Measurements from ENCODE around the gene UTP11.

The UTP11 gene

DNA sequence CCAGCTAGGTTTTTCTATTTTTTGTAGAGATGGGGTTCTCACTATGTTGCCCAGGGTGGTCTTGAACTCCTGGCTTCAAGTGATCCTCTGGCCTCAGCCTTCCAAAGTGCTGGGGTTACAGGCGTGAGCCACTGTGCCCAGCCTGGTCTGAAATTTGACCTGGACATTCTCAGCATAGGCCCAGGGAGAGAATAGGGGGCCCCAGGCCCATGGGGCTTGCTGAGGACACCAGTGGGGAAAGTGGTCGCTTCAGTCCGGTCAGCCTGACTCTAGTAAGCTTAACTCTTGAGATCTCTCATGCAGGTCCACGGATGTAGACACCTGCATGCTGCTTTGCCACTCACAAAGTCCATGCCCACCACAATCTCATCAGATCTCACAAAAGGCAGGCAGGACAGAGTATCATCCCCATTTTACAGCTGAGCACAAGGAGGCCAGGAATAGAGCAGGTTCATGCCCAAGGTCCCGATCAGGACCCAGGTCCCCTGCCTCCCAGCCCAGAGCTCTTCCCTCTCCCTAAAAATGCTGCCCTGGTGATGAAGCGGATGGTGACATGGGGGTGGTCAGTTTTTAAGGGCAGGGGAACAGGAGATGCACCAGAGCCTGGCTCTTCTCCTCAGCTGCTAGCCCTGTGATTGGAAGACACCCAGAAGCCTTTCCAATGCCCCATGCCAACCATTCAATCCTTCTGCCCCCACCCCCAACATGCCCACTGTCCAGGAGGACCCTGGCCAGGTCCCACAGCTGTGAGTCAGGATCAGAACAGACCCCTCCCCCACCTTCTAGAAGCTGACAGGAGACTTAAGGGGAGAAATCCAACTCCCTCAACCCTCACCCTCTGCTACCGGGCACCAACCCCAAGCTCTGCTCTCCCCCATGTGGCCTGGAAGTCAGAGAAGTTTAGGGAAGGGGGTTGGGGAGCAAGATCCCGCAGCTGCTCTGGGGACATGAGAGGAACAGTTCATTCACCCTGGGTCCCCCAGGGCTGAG lies 9.0 kb upstream of the UTP11 start:
- in situ Hi-C loops (cut with MboI; ENCODE audit: low sequenced_read_pairs, unreplicated experiment), result no loop called here
- DNase-seq (ENCODE audit: low spot score), result no peak

GRCh38 chr1:38004284-38005108 lies 8.0 kb upstream of the UTP11 start:
- in situ Hi-C loops (cut with MboI; ENCODE audit: low sequenced_read_pairs, unreplicated experiment), result no loop called here
- peak; percentile 43 for DNase-seq (ENCODE audit: low spot score)
- TF ChIP-seq, protein P1, sequence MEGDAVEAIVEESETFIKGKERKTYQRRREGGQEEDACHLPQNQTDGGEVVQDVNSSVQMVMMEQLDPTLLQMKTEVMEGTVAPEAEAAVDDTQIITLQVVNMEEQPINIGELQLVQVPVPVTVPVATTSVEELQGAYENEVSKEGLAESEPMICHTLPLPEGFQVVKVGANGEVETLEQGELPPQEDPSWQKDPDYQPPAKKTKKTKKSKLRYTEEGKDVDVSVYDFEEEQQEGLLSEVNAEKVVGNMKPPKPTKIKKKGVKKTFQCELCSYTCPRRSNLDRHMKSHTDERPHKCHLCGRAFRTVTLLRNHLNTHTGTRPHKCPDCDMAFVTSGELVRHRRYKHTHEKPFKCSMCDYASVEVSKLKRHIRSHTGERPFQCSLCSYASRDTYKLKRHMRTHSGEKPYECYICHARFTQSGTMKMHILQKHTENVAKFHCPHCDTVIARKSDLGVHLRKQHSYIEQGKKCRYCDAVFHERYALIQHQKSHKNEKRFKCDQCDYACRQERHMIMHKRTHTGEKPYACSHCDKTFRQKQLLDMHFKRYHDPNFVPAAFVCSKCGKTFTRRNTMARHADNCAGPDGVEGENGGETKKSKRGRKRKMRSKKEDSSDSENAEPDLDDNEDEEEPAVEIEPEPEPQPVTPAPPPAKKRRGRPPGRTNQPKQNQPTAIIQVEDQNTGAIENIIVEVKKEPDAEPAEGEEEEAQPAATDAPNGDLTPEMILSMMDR (IDR thresholded peaks at IDR 0.05; ENCODE audit: borderline replicate concordance, control extremely low read depth, extremely low read depth, insufficient read depth, missing control alignments), result no peak

More for the DNA sequence above, 9.0 kb upstream of the UTP11 start:
- TF ChIP-seq, protein P1 (IDR thresholded peaks at IDR 0.05; ENCODE audit: borderline replicate concordance, control extremely low read depth, extremely low read depth, insufficient read depth, missing control alignments), result no peak

- TF ChIP-seq, protein P1 (IDR thresholded peaks at IDR 0.05; ENCODE audit: borderline replicate concordance, control extremely low read depth, extremely low read depth, insufficient read depth, missing control alignments), result no peak
- in situ Hi-C loops (cut with MboI; ENCODE audit: low sequenced_read_pairs, unreplicated experiment), result no loop called here
- DNase-seq (ENCODE audit: low spot score), result peak; percentile 87
Measured at GRCh38 chr1:38005195-38006007, 7.1 kb upstream of the UTP11 start, which contains the start of gene FHL3. Gene FHL3, minus strand, starts transcription at chr1:38005514. Its CDS starts 6,102 bp downstream, at chr1:37999412.

- TF ChIP-seq, protein P1 (IDR thresholded peaks at IDR 0.05; ENCODE audit: borderline replicate concordance, control extremely low read depth, extremely low read depth, insufficient read depth, missing control alignments), result no peak
- no peak for DNase-seq (ENCODE audit: low spot score)
- in situ Hi-C loops (cut with MboI; ENCODE audit: low sequenced_read_pairs, unreplicated experiment), result no loop called here
Measured at GRCh38 chr1:38006008-38006828, 6.3 kb upstream of the UTP11 start.

DNA sequence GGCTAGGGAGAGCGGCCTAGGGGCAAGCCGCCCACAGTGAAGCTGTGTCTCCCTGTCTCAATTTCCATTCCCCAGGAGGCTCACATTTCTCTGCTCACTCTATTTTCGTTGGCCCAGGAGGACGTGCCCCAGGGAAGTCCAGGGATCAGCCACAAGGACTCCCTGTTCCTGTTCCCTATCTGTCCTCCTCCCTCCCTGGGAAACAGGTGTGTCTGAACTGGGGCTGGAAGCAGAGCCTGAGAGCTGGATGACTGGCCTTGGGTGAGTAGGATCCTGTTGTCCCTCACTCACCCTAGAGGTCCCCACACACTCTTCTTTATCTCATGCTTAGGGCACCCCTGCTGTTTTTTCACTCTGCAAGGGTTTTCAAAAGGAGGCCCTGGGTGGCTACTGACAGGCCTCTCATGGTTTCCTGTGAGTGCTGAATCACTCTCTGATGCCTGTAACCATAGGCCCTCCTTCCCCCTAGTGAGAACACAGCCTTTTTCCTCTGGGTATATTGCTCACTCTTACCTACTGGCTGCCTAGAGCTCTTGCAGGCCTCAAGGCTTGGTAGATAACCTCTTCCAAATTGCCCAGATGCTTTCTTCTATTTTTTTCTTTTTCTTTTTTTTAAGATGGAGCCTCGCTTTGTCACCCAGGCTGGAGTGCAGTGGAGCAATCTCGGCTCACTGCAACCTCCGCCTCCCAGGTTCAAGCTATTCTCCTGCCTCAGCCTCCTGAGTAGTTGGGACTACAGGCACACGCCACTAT lies 3.3 kb upstream of the UTP11 start:
- in situ Hi-C loops (cut with MboI; ENCODE audit: low sequenced_read_pairs, unreplicated experiment), result no loop called here
- TF ChIP-seq, protein P1 (IDR thresholded peaks at IDR 0.05; ENCODE audit: borderline replicate concordance, control extremely low read depth, extremely low read depth, insufficient read depth, missing control alignments), result no peak
- no peak for DNase-seq (ENCODE audit: low spot score)

All from GM13976 (cell line).